HG02798 (cell line): ENCODE measurements around the gene BRAP.
"Not testable (repeated sequence)": the region's sequence is repeated elsewhere in the genome, so short reads cannot be mapped to it uniquely, and the experiment has no call there.

Experiments
- ATAC-seq: cut with Tn5 transposase; IDR thresholded peaks from one replicate; pipeline ENCODE4 v1.9.1; 2021; ENCODE audit warnings: mild to moderate bottlenecking; ENCODE audit not compliant: unreplicated experiment, poor library complexity

The BRAP gene

GRCh38 chr12:111677186-111677585 is 8.6 kb downstream of the BRAP start:
- no peak for ATAC-seq

DNA sequence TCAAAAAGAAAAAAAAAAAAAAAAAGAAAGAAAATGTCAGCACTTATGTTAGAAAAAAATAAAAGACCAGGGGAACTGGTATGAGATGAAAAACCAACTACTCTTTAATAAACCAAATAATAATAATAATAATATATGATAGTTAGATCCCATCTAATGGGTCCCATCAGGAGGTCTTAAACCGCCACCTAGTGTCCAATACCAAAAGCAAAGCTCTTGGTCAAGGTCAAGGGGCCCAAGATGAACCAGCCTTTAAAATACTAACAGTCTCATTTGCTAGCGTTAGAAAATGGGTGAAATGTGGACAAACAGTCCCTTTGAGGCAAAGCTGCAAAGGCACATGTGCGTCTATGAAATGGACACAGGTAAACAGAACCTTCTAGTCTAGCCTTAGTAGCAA is 12.3 kb downstream of the BRAP start:
- no peak for ATAC-seq

DNA sequence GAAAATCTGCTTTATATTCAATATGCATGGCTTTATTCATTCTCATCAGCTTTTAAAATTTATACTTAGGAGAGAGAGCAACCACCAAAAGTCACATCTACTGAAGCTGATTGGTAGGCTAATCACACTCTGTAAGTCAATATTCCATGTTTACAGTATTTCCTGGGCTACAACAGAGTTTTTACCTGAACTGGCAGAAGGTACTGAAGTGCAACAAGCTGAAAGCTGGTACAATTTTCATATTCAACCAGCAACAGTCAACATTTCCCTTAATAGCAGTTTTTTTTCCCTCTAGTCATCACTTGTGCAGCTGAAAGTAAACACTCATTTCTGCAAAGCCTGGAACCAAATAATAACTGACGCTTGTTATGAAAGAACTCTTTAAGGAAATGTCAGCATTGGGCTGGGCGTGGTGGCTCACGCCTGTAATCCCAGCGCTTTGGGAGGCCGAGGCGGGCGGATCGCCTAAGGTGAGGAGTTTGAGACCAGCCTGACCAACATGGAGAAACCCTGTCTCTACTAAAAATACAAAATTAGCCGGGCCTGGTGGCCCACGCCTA is 12.9 kb downstream of the BRAP start:
- no peak for ATAC-seq

- ATAC-seq, result no peak
Observed at GRCh38 chr12:111664961-111665865, 20.5 kb downstream of the BRAP start.

DNA sequence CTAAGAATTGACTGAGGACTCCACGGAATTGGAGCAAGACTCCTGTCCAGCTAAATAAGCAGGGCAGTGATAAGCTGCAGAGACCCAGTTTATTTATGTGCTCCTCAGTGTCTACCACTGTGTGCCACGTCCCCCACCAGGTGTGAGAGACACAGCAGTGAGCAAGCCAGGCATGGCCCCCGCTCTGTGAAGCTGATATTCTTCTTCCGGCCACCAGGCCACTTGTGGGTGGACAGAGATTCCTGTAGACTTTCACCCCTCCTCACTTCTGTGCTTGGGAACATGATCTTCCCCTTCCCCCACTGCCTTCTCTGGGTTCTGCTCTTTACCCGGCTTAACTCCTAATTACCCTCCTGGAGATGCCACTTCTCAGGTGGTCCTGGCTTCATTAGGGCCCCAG is 21.3 kb downstream of the BRAP start:
- ATAC-seq, result no peak

DNA sequence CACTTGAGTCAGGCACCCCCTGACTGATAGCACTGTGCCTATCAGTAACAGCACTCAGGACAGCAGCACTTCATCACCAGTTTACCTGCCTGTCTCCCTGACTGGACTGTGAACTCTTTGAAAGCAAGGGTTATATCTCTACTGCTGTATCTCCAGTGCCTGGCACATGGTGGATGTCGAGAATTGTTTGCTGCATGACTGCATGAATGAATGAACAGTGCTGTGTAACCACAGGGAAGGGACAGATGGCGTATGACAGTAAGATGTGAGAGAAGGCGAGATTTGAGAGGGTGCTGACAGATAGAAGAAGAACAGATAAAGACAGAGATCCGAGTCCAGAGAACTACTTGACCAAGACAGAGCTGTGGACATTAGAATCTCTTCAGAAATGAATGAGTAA is 29.7 kb downstream of the BRAP start:
- no peak for ATAC-seq

- ATAC-seq, result no peak
Observed at GRCh38 chr12:111655356-111655755, 30.4 kb downstream of the BRAP start.

DNA sequence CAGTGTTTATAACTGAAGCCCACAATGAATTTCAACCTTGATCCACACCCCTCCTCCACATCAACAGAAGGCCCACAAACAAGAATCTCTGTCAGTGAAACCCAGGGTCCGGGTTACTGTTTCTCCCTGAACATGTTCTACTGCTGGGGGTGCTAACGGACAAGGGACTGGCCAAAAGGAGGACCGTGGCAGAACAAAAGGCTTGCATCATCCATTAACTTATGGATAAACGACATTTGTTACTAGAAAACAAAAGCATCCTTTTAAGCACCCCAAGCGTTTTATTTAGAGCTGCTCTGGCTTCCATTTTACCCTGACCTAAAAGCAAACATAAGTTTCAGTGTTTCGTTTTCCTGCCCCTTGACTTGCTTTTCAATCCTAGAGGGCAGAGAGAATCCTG is 32.2 kb downstream of the BRAP start:
- ATAC-seq, result no peak

DNA sequence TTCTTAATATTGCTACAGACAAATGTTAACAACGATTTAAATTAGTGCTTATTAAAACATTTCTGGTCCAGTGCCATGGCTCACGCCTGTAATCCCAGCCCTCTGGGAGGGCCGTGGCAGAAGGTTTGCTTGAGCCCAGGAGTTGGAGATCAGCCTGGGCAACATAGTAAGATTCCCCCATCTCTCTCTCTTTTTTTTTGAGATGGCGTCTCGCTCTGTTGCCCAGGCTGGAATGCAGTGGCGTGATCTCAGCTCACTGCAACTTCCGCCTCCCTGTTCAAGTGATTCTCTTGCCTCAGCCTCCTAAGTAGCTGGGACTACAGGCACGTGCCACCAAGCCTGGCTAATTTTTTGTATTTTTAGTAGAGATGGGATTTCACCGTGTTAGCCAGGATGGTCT is 33.2 kb downstream of the BRAP start:
- not testable (repeated sequence) for ATAC-seq

- no peak for ATAC-seq
Observed at GRCh38 chr12:111650912-111651311, 34.8 kb downstream of the BRAP start.

DNA sequence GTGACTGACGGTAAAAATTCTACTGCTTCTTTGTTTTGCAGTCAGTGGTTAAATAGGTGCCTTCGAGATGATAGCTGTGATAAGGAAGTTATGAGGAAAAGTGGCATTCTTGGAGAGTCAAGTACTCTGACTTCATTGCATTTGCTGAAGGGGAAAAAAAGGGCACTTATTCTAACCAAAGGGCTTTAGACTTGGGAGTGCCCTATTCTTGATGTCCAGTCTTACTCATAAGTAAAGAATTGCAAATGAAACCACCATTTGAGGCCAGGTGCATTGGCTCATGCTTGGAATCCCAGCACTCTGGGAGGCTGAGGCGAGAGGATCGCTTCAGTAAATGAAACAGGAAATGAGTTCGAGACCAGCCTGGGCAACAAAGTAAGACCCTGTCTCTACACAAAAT is 40.3 kb downstream of the BRAP start:
- ATAC-seq, result no peak

GRCh38 chr12:111643427-111643826 is 42.3 kb downstream of the BRAP start:
- ATAC-seq, result no peak

DNA sequence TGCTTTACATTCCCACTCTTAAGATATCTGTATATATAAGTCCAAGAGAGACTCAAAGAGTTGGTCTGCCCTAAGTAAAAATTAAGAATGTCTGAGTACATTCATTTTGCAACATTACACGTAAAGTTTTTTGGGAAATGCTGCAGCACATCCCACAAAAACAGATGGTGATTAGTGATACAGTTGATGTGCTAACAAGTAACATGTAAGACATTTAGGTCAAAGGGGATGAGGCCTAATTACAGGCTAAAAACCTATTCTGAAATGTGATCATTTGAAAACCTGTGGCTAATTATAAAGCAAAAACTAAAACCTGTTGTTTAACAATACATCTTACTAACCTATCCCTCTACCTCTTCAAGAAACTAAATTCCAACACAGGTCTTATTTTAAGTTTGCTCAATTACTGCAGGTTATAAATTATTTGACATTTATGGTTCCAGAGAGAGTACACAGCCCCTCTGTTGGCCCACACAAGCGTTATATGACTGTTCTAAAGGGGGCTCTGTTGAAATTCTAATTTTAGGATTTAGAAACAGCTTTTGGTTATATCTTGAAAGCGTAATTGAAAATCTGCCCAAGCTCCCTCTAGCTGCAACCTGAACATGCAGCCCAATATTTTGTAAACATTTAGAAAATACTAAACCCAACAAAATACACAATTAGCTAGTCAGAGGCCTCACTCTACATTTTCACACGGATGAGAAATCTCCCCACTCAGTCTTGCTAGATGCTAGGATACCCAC is 42.9 kb downstream of the BRAP start:
- no peak for ATAC-seq

DNA sequence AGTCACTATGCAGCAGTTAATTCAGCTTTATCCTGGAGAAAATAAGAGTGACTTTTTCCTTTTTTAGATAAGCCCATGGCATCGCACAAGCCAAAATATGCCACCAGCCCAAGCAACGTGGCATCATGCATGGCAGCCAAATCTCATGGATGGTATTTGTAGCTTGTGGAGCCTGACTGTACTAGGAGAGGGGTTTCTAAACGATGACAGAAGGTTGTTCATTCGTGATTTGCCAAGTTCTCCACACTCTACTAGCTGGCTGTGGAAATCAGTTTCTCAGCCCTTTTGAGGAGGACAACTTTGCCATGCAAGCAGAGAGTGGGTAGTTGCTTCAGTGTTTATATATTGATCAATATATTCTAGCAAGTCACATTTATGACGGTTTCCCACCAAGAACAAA is 45.2 kb downstream of the BRAP start:
- ATAC-seq, result no peak

DNA sequence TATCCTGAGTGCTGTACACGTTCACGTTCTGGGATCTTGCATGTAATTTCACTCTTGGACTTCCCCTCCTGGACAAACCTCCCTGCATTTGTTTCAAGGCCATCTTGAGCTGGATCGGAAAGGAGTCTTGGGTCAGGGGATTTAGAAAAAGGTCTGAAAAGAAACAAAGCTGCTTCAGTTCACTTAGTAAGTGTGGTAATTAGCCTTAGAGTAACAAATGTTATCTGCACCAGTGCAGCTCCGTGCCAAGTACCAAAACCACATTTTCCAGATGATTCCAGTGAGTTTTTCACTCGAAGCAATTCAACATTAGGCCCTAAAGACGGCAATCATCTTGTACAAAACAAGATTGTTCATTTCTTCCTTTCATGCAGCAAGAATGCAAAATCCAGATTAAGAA is 47.2 kb downstream of the BRAP start:
- ATAC-seq, result no peak

- ATAC-seq, result no peak
Observed at GRCh38 chr12:111636209-111636945, 49.4 kb downstream of the BRAP start.

DNA sequence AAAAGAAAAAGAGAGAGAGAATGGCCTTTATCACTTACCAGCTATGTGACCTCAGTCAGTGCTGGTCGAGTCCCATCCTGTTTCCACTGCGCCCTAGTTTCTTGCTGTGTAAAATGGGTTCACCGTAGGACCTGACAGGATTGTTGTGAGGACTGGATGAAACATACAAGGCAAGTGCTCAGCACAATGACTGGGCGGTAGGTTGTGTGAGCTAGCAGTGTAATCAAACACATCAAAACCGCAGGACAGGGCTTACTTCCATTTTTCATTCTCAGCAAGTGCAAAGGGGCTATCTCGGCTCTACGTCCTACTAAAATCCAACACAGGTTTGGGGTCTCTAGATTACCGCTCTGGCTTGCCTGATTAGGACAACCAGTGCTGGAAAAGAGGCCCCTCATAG is 50.2 kb downstream of the BRAP start:
- no peak for ATAC-seq

DNA sequence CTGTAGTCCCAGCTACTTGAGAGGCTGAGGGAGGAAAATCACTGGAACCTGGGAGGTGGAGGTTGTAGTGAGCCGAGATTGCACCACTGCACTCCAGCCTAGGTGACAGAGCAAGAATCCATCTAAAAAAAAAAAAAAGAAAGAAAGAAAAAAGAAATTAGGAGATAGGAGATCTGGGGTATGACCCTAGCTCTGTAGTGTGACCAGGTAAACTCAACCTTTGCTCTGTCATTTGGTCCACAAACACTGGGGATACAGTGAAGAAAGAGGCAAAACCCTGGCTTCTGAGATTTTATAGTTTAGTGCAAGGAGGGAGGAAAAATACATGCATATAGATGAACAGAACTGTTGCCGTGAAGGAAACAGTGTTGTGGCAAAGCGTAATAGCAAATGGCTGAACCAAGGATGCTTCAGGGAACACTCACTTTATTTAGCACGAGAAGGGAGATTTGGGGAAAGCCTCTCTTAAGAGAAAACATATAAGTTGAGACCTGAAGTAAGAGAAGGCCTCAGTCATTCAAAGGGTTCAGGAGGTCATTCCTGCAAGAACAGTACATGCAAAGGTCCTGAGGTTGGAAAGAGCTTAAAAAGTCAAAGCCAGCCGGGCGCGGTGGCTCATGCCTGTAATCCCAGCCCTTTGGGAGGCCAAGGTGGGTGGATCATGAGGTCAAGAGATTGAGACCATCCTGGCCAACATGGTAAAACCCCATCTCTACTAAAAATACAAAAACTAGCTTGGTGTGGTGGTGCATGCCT is 57.1 kb downstream of the BRAP start:
- ATAC-seq, result no peak

DNA sequence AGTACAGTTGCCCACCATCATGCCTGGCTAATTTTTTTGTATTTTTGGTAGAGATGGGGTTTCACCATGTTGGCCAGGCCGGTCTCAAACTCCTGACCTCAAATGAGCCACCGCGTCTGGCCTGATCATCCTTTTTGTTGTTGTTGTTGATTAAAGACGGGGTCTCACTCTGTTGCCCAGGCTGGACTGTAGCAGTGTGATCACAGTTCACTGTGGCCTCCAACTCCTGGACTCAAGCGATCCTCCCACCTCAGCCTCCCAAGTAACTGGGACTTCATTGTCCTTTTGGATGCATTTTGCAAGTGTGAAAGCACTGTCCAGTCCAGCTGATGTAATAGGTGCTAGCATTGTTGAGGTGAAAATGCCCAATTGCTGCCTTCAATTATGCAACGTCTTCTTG is 59.5 kb downstream of the BRAP start:
- no peak for ATAC-seq

- ATAC-seq, result no peak
Observed at GRCh38 chr12:111624540-111624939, 61.2 kb downstream of the BRAP start.
